Left lung (tissue), 10 donors: Measurements from ENCODE around the gene ATL1. TPM values are rescaled to one million over a fixed set of nuclear protein-coding genes. Genes with fewer than 3 reads are reported as not detected.

Source experiments
- ATAC-seq: fragments of 200-7000 bp; cut with Tn5 transposase; one replicate; pipeline ENCODE4 v1.9.1; 2020; ENCODE audit warnings: moderate library complexity
- DNase-seq, 4 donors: peaks; one replicate each; pipeline ENCODE4 v3.0.0-alpha.2; 2013 to 2020
- H3K27ac ChIP-seq, 2 donors: fragments of 200-600 bp; sonication (generic) in 1 of 2; one replicate each; pipeline versions ENCODE4 v1.5.0 to v1.8.0; 2020 to 2021
- H3K27me3 ChIP-seq, 2 donors: fragments of 200-600 bp; sonication (generic) in 1 of 2; one replicate each; pipeline versions ENCODE4 v1.5.0 to v1.8.0; 2020 to 2021
- H3K36me3 ChIP-seq, 2 donors: fragments of 200-600 bp; sonication (generic) in 1 of 2; one replicate each; pipeline versions ENCODE4 v1.5.0 to v1.8.0; 2020 to 2021
- H3K4me1 ChIP-seq, 2 donors: fragments of 200-600 bp; one replicate each; pipeline ENCODE4 v1.8.0; 2021
- H3K4me3 ChIP-seq, 2 donors: fragments of 200-600 bp; sonication (generic) in 1 of 2; one replicate each; pipeline versions ENCODE4 v1.5.0 to v1.8.0; 2020 to 2021; ENCODE audit warnings: mild to moderate bottlenecking in 1 of 2
- H3K9me3 ChIP-seq, 2 donors: fragments of 200-600 bp; sonication (generic) in 1 of 2; one replicate each; pipeline versions ENCODE4 v1.5.0 to v1.8.0; 2020 to 2021
- CTCF ChIP-seq, 2 donors: fragments of 200-600 bp; sonication (generic) in 1 of 2; IDR thresholded peaks; one replicate each; pipeline versions ENCODE4 v1.5.0 to v1.8.0; 2021; ENCODE audit warnings: antibody characterized with exemption in 2 of 2
- intact Hi-C, 2 donors: fragments of 100-400 bp; cut with DNase I; formaldehyde crosslinking; loops; one replicate each; pipeline versions ENCODE4 v1.11.2 to v1.14.2; 2022
- polyA plus RNA-seq, 6 donors: library from polyadenylated mRNA; unstranded; fragments of 120-200 nt; gene quantifications; one replicate each; pipeline ENCODE4 v1.2.1, GENCODE V29; 2013; ENCODE audit not compliant: insufficient read length in 6 of 6
- total RNA-seq, 2 donors: library from RNA; stranded (reverse); fragmentation: NEBNext Ultra II Directional; extraction: Animal tissue kit (Norgen Biotek cat#: 25700); gene quantifications; one replicate each; pipeline ENCODE4 v1.2.1, GENCODE V29; 2021
- donor health status: DM: no; HTN: yes; CAD: no.
- donor health status: DM: no; HTN: no; CAD: no.

Gene ATL1
- total and polyA plus RNA-seq, 8 donors = 5.4 to 10.8 (median 7.7) TPM

GRCh38 chr14:50530794-50531365 lies 29.1 kb upstream of the ATL1 start:
- no peaks in the 10 kb centered on the region for H3K36me3 ChIP-seq
- no peaks in the 10 kb centered on the region for H3K27me3 ChIP-seq
- H3K4me1 ChIP-seq = peaks cover 9 to 67% of the 10 kb centered on the region in 2 donors
- peak overlapping the region; percentile 87 to 91 for H3K4me3 ChIP-seq
- H3K27ac ChIP-seq = peak overlapping the region; percentile 96 to 98
- DNase-seq = peak in 1 of 4 donors; percentile 12
- TF ChIP-seq CTCF (IDR thresholded peaks at IDR 0.05) = no peak
- no peak for ATAC-seq
- intact Hi-C loops = loop anchor here (5.0 to 10.0 kb wide), 2 partner anchors 209 to 216 kb away; partner anchors contain the start of genes DMAC2L (in 1 of the 2) and L2HGDH (in 1 of the 2)
- H3K9me3 ChIP-seq = no peaks in the 10 kb centered on the region

- no peaks in the 10 kb centered on the region for H3K27me3 ChIP-seq
- peak; percentile 57 to 91 (median 61) for DNase-seq
- intact Hi-C loops = loop anchor here (5.0 to 10.0 kb wide), 2 partner anchors 210 to 217 kb away; partner anchors contain the start of genes DMAC2L (in 1 of the 2) and L2HGDH (in 1 of the 2)
- no peaks in the 10 kb centered on the region for H3K9me3 ChIP-seq
- H3K27ac ChIP-seq = peak overlapping the region; percentile 96 to 98
- ATAC-seq = peak; percentile 49
- H3K36me3 ChIP-seq = no peaks in the 10 kb centered on the region
- peaks cover 9 to 58% of the 10 kb centered on the region in 2 donors for H3K4me1 ChIP-seq
- peak overlapping the region; percentile 87 to 91 for H3K4me3 ChIP-seq
- no peak for TF ChIP-seq CTCF (IDR thresholded peaks at IDR 0.05)
These were observed 28.1 kb upstream of the ATL1 start for GRCh38 chr14:50531595-50532501.

GRCh38 chr14:50532502-50533240 lies 27.3 kb upstream of the ATL1 start, which contains the start of gene MAP4K5:
Gene MAP4K5 (minus strand): TSS chr14:50532569. CDS start chr14:50532049, 520 bp downstream.
- Histone ChIP-seq H3K27me3 (no peaks in the 10 kb centered on the region), H3K27ac (peak within 1 kb of the TSS; percentile 96 to 98), H3K4me1 (peaks cover 9 to 58% of the 10 kb centered on the region in 2 donors), H3K36me3 (no peaks in the 10 kb centered on the region), H3K4me3 (peak within 1 kb of the TSS; percentile 87 to 91), H3K9me3 (no peaks in the 10 kb centered on the region)
- DNase-seq = peak; percentile 84 to 97 (median 94)
- peak; percentile 98 for ATAC-seq
- TF ChIP-seq CTCF (IDR thresholded peaks at IDR 0.05) = peak; percentile 88 to 89
- intact Hi-C loops = loop anchor here (5.0 to 10.0 kb wide), 2 partner anchors 210 to 218 kb away; partner anchors contain the start of genes DMAC2L (in 1 of the 2) and L2HGDH (in 1 of the 2)

- intact Hi-C loops = loop anchor here (5.0 to 10.0 kb wide), 2 partner anchors 211 to 218 kb away; partner anchors contain the start of genes DMAC2L (in 1 of the 2) and L2HGDH (in 1 of the 2)
- TF ChIP-seq CTCF (IDR thresholded peaks at IDR 0.05) = no peak
- peak; percentile 2 for ATAC-seq
- Histone ChIP-seq H3K4me3 (peak overlapping the region; percentile 87 to 91), H3K4me1 (peaks cover 9 to 53% of the 10 kb centered on the region in 2 donors), H3K9me3 (no peaks in the 10 kb centered on the region), H3K27me3 (no peaks in the 10 kb centered on the region), H3K36me3 (no peaks in the 10 kb centered on the region), H3K27ac (peak overlapping the region; percentile 96 to 98)
- peak in 1 of 4 donors; percentile 16 for DNase-seq
These were observed 26.7 kb upstream of the ATL1 start for GRCh38 chr14:50533241-50533705.
